Measurements from ENCODE around the gene AQP2.

- TF ChIP-seq CTCF (conservative IDR thresholded peaks at IDR 0.05) (no peak), ZFX (IDR thresholded peaks at IDR 0.05) (no peak)
Measured at GRCh38 chr12:49902399-49903350, 47.9 kb upstream of the AQP2 start.

Data from C4-2B (cell line).